Left forelimb (tissue), 1 donor: ENCODE measurements around the gene ARL6IP4.

Source experiments
- DNase-seq: peaks from one replicate; pipeline ENCODE4 v3.0.0-alpha.2; 2018; ENCODE audit warnings: low spot score

The ARL6IP4 gene

GRCh38 chr12:122990961-122991622 lies 10.6 kb downstream of the ARL6IP4 start:
- DNase-seq = no peak

- no peak for DNase-seq
These were observed 11.3 kb downstream of the ARL6IP4 start for GRCh38 chr12:122991623-122992275.

- DNase-seq = no peak
These were observed 11.9 kb downstream of the ARL6IP4 start for GRCh38 chr12:122992386-122992785.

DNA sequence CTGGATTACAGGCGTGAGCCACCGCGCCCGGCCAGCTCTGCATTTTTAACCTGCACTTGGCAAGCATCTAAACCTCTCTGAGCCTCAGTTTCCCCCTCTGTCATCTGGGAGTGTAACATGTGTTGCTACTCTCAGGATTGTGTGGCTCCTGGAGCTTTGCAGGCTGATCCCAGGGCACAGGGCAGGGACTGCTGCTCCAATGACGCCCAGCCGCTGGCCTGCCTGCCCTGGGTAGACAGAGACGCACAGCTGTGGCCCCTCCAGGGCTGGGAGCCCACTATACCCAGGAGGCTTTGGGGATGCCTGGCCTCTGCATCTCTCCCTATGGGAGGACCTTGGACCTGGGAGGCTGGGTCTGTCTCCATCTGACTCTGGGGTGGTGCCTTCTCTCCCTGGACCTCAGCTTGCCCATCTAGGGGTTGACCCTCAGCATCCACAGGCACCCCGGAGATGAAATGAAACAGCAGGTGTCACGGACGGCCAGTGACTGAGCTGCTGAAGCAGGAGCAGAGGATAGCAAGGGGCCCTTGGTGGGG lies 13.7 kb downstream of the ARL6IP4 start:
- DNase-seq = no peak

- DNase-seq = no peak
These were observed 14.5 kb downstream of the ARL6IP4 start for GRCh38 chr12:122994781-122995502.

DNA sequence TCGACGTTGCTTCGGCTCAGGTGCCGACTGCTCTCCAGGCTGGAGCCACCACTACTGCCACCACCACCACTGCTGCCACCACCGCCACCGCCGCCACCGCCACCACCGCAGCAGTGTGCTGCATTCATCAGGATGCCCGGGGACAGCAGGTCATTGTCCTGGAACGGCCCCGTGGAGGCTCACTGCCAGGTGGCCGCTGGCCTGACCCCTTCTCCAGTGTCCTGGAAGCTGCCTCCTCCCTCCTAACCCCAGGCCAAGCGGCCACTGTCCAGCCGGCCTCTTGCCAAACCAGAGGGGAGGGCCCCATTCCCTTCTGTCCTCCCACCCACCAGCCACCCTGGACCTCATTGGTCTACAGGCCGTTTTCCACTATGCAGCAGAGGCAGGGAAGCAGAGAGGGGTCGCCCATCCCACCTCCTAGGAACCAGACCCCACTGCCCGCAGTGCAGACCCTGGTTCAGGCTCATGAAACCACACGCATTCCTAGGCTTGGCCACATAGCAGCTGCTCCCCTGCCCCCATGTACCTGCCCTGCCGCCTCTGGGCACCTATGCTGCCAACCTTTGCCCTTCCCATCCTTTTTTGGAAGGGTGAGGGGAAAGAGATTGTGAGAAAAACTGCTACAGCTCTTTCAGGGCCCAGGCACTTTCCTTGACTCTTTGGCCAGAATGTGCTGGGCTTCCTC lies 15.2 kb downstream of the ARL6IP4 start:
- no peak for DNase-seq

DNA sequence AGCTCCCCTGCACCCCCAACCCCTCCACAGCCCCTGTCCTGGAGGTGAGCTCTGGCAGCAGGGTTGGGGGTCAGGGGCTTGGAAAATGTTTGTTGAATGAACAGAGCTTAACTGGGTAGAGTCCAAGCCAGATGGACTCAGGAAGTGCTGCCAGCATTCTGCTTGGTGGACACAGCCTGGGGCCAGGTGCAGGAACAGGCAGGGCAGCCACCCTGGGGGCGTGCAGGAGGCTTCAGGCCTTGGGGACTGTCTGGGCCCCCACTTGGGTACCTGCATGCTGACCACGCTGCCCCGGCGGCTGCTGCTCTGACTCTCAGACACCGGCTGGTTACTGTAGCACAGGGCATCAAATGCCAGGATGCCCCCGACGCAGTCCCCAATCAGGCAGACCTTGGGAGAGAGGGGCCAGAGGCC lies 15.7 kb downstream of the ARL6IP4 start:
- no peak for DNase-seq

DNA sequence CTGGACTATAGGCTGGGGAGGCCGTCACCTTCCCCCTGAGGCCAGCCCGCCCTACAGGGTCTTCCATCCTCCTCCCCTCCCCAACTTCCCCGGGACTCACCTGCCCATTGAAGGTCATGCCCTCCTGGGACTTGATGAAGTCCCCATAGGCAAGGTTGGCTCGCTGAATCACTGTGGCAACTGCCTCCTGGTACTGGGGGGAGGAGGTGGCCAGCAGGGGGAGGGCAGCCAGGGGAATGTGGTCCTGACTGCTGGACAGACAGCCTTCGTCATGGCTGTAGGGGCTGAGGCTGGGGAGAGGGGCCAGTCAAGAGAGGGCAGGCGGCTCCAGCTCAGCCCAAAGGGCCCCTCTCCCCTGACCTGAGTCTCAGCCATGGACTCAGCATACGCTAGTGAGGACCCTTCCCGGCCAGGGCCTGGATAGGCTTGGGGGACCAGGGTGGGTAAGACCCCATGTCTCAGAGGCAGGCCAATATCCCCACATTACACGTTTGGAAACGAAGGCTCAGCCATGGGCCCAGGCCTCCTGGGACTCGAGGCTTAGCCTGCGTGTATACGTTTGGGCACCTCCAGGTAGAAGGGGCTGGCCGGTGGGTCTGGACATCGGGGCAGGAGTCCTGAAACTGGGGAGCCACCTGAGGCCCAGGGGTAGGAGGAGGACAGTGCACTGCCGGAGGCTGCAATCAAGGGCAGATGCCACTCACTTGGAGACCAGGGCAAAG lies 16.3 kb downstream of the ARL6IP4 start:
- no peak for DNase-seq

- DNase-seq = no peak
These were observed 17.1 kb downstream of the ARL6IP4 start for GRCh38 chr12:122997343-122998250.

- no peak for DNase-seq
These were observed 17.8 kb downstream of the ARL6IP4 start for GRCh38 chr12:122998316-122998715.

DNA sequence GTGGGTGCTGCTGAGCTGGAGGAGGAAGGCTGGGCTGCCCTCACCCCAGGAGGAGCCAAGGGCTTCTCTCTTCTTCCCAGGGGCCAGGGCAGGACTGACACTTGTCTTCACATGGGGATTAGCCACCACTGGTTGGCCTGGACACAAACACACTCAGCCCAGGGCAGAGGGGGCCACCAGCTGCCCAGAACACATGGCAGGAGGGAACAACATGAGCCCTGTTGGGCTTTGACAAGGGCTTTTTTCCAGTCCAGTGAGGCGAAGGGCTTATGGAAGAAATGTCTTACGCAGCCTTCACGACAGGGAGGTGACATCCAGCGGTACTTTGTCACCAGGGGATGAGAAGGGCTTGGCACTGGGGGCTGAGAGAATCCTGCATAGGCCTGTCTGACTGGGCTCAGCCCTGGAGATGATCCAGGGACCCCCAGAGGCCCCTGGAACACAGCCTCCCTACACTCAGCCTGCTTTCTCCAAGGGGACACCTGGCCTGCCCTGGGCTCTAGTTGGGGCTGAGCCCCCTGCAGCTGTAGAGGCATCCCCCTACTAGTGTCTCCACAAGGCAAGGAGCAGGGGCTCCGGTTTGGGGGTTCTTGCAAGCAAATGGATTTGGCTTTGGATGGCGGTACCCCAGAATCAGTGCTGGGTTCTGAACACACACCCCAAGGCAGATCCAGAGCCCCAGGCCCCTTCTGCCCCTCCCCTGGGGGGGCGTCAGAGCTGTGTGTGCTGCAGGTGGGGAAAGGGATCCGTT lies 18.9 kb downstream of the ARL6IP4 start:
- DNase-seq = no peak

GRCh38 chr12:122999986-123000420 lies 19.5 kb downstream of the ARL6IP4 start:
- no peak for DNase-seq

DNA sequence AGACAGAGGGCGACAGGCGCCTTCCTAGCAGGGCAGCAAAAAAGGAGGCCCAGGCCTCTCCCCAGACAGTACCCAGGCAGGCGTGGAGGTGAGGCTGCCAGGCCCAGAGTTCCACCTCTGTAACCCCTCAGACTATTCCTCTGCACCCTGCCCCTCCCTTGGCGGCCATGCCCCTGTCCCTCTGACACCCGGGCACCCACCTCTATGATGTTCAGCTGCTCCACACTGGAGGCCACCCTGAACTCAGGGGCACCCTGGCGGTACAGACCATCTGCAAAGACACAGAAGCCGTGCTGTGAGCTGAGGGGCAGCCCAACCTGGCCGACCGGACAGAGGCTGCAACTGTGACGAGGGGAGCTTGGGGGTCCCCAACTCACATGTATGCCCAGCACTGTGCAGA lies 20.1 kb downstream of the ARL6IP4 start:
- no peak for DNase-seq

GRCh38 chr12:123001464-123001863 lies 21.0 kb downstream of the ARL6IP4 start:
- DNase-seq = no peak

GRCh38 chr12:123003257-123003656 lies 22.8 kb downstream of the ARL6IP4 start:
- DNase-seq = no peak

DNA sequence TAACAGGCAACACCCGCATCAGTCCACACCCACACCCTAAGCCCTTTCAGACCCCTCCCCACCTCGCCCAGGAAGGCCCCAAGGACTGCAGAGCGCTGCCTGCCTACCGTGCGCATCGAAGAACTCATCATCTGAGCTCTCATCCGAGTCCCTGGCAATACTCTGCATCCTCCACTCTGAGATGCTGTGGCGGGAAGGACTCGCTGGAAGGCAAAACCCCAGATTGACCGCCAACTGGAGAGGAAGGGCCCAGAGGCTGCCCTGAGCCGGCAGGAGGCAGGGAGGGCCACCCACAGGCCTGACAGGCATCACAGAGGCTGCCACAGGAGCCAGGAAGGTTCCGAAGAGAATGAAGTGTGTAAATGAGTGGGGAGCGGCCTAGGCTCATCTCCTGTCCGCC lies 23.8 kb downstream of the ARL6IP4 start:
- no peak for DNase-seq

- no peak for DNase-seq
These were observed 24.7 kb downstream of the ARL6IP4 start for GRCh38 chr12:123005081-123005626.

DNA sequence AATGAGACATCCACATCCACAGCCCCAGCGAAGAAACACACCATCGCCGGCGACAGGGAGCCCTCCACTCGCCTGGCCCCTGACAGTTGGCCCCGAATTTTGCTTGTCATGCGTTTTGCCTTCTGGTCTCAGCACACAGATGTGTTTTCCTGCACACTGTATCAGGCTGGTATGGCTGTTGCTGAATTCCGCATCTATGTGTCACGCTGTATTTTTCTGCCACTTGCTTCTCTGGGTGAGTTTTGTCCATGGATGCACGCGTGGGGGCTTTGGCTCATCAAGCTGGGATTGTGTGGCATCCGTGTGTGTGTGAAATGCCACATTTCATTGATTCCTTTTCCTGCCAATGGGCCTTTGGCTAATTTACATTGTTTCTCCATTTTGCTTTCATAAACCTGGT lies 26.5 kb downstream of the ARL6IP4 start:
- no peak for DNase-seq

GRCh38 chr12:123010110-123010509 lies 29.6 kb downstream of the ARL6IP4 start:
- DNase-seq = no peak

DNA sequence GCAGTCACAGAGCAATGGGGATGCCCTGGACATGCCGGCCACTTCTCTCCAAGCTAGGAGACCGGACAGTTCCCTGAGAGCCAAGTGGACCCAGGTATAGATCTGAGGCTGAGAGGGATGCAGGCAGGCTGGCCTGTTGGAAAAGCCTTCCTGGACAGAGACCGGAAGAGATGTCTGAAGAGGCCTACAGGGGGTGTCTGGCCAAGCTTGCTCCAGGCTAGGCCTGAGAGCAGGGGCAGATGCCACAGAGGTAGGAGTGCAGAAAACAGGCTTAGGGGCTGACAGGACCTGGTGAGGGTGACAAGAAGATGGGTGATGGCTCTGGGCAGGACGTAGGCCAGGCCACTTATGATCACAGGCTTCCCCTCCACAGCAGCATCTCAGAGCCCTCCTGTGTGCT lies 30.2 kb downstream of the ARL6IP4 start:
- DNase-seq = no peak
